CD4-positive, alpha-beta memory T cell (primary cell): Measurements from ENCODE around the gene SSR4. TPM values are rescaled to one million over a fixed set of nuclear protein-coding genes. Genes with fewer than 3 reads are reported as not detected.

Experiments
- CTCF ChIA-PET: fragments of 350-600 bp; sonication (Branson Sonifier 250); formaldehyde crosslinking; loops from one replicate; lab custom pipeline; 2021; ENCODE audit warnings: inconsistent platforms; ENCODE audit not compliant: partially characterized antibody; lab: Charles Lee
- POLR2A ChIA-PET: fragments of 350-600 bp; sonication (Branson Sonifier 250); formaldehyde crosslinking; loops from one replicate; lab custom pipeline; 2021; ENCODE audit not compliant: partially characterized antibody; lab: Charles Lee
- DNase-seq, 5 donors: peaks; one replicate each; pipeline versions ENCODE4 v3.0.0 to v3.0.0-alpha.2; 2020 to 2022; ENCODE audit warnings: mixed read lengths in 1 of 5
- H3K27ac ChIP-seq: one replicate; pipeline ENCODE4 v1.7.0; 2013; ENCODE audit warnings: low read depth, low read length
- H3K27me3 ChIP-seq: 2 replicates; pipeline ENCODE4 v1.7.0; 2013; ENCODE audit warnings: mild to moderate bottlenecking, low read length, moderate library complexity; ENCODE audit not compliant: insufficient read depth
- H3K36me3 ChIP-seq: 2 replicates; pipeline ENCODE4 v1.7.0; 2013; ENCODE audit warnings: mild to moderate bottlenecking, low read length, moderate library complexity; ENCODE audit not compliant: insufficient read depth
- H3K4me1 ChIP-seq: 2 replicates; pipeline ENCODE4 v1.7.0; 2013; ENCODE audit warnings: mild to moderate bottlenecking, low read length, moderate library complexity; ENCODE audit not compliant: insufficient read depth
- H3K4me3 ChIP-seq, 2 donors: one replicate each; pipeline ENCODE4 v1.7.0; 2013; ENCODE audit warnings: low read length in 2 of 2, mild to moderate bottlenecking in 1 of 2
- H3K9me3 ChIP-seq, 2 donors: one replicate each; pipeline ENCODE4 v1.7.0; 2013; ENCODE audit warnings: low read length in 2 of 2, control low read depth in 1 of 2; ENCODE audit not compliant: control insufficient read depth in 1 of 2
- H3K27ac Mint-ChIP-seq, 7 donors: one replicate each; pipeline ENCODE4 v1.8.0; 2020 to 2021; ENCODE audit warnings: mixed read lengths in 7 of 7, mild to moderate bottlenecking in 6 of 7, inconsistent platforms in 3 of 7, moderate library complexity in 3 of 7
- H3K27me3 Mint-ChIP-seq, 2 donors: one replicate each; pipeline ENCODE4 v1.8.0; 2020 to 2021; ENCODE audit warnings: mixed read lengths in 2 of 2
- H3K36me3 Mint-ChIP-seq, 2 donors: one replicate each; pipeline ENCODE4 v1.8.0; 2020 to 2021; ENCODE audit warnings: mixed read lengths in 2 of 2, inconsistent platforms in 1 of 2, mild to moderate bottlenecking in 1 of 2
- H3K4me1 Mint-ChIP-seq, 4 donors: one replicate each; pipeline ENCODE4 v1.8.0; 2020 to 2021; ENCODE audit warnings: mixed read lengths in 4 of 4, mild to moderate bottlenecking in 1 of 4
- H3K4me3 Mint-ChIP-seq, 8 donors: one replicate each; pipeline ENCODE4 v1.8.0; 2020 to 2021; ENCODE audit warnings: mixed read lengths in 8 of 8, mild to moderate bottlenecking in 7 of 8, moderate library complexity in 6 of 8, inconsistent platforms in 3 of 8
- H3K9me3 Mint-ChIP-seq, 8 donors: one replicate each; pipeline ENCODE4 v1.8.0; 2020 to 2021; ENCODE audit warnings: mixed read lengths in 8 of 8, mild to moderate bottlenecking in 5 of 8, inconsistent platforms in 3 of 8, moderate library complexity in 1 of 8
- intact Hi-C: fragments of 100-400 bp; cut with micrococcal nuclease; formaldehyde crosslinking; loops from one replicate; pipeline ENCODE4 v1.15.1; 2023
- polyA plus RNA-seq, 2 donors: library from polyadenylated mRNA; unstranded; fragments of 300-500 nt; fragmentation: Illumina TruSeq; gene quantifications; one replicate each; pipeline ENCODE4 v1.2.3, GENCODE V29; 2021
- total RNA-seq, 2 experiments: library from RNA; stranded (reverse); gene quantifications; one replicate each; pipeline ENCODE4 v1.2.3, GENCODE V29; 2021

Gene SSR4
- total and polyA plus RNA-seq, 4 experiments from 2014 or later = 216 to 618 (median 350) TPM

GRCh38 chrX:153766098-153766817 lies 28.2 kb upstream of the SSR4 start:
- Histone ChIP-seq H3K4me1 (no peaks in the 10 kb centered on the region), H3K27ac (no peak overlapping the region), H3K9me3 (no peaks in the 10 kb centered on the region), H3K27me3 (no peaks in the 10 kb centered on the region), H3K4me3 (no peak overlapping the region), H3K36me3 (no peaks in the 10 kb centered on the region)
- Mint-ChIP-seq H3K27ac (no peak overlapping the region), H3K4me3 (peak overlapping the region in 1 of 8 donors; percentile 20), H3K9me3 (no peaks in the 10 kb centered on the region), H3K4me1 (peaks cover 4 to 10% (median 7%) of the 10 kb centered on the region in 4 donors), H3K36me3 (no peaks in the 10 kb centered on the region), H3K27me3 (no peaks in the 10 kb centered on the region)
- ChIA-PET CTCF (no interaction called here), POLR2A (no interaction called here)
- intact Hi-C loops = no loop called here
- no peak for DNase-seq

GRCh38 chrX:153766871-153767673 lies 27.4 kb upstream of the SSR4 start:
- Mint-ChIP-seq H3K27ac (no peak overlapping the region), H3K4me1 (peaks cover 4 to 10% (median 7%) of the 10 kb centered on the region in 4 donors), H3K4me3 (no peak overlapping the region), H3K9me3 (no peaks in the 10 kb centered on the region), H3K36me3 (no peaks in the 10 kb centered on the region), H3K27me3 (no peaks in the 10 kb centered on the region)
- POLR2A ChIA-PET = no interaction called here
- Histone ChIP-seq H3K4me3 (no peak overlapping the region), H3K27me3 (no peaks in the 10 kb centered on the region), H3K27ac (no peak overlapping the region), H3K4me1 (no peaks in the 10 kb centered on the region), H3K9me3 (no peaks in the 10 kb centered on the region), H3K36me3 (no peaks in the 10 kb centered on the region)
- intact Hi-C loops = no loop called here
- DNase-seq = no peak
- CTCF ChIA-PET = interaction anchor here (1.0 kb wide), 1 partner anchor 185 kb away, joined by 3 read pairs; no protein-coding TSS in a partner anchor

GRCh38 chrX:153767674-153768055 lies 26.8 kb upstream of the SSR4 start:
- H3K4me1 Mint-ChIP-seq = peaks cover 4 to 10% (median 7%) of the 10 kb centered on the region in 4 donors
- no peaks in the 10 kb centered on the region for H3K9me3 Mint-ChIP-seq
- POLR2A ChIA-PET = no interaction called here
- CTCF ChIA-PET = interaction anchor here (1.0 kb wide), 1 partner anchor 185 kb away, joined by 3 read pairs; no protein-coding TSS in a partner anchor
- DNase-seq = no peak
- Histone ChIP-seq H3K9me3 (no peaks in the 10 kb centered on the region), H3K4me1 (no peaks in the 10 kb centered on the region), H3K27ac (no peak overlapping the region), H3K4me3 (no peak overlapping the region), H3K36me3 (no peaks in the 10 kb centered on the region), H3K27me3 (no peaks in the 10 kb centered on the region)
- H3K36me3 Mint-ChIP-seq = no peaks in the 10 kb centered on the region
- intact Hi-C loops = no loop called here
- H3K27ac Mint-ChIP-seq = no peak overlapping the region
- no peak overlapping the region for H3K4me3 Mint-ChIP-seq
- H3K27me3 Mint-ChIP-seq = no peaks in the 10 kb centered on the region

- POLR2A ChIA-PET = no interaction called here
- CTCF ChIA-PET = no interaction called here
- H3K4me1 Mint-ChIP-seq = peaks cover 4 to 10% (median 7%) of the 10 kb centered on the region in 4 donors
- H3K36me3 Mint-ChIP-seq = no peaks in the 10 kb centered on the region
- DNase-seq = no peak
- H3K27me3 Mint-ChIP-seq = no peaks in the 10 kb centered on the region
- H3K27ac Mint-ChIP-seq = no peak overlapping the region
- H3K9me3 Mint-ChIP-seq = no peaks in the 10 kb centered on the region
- H3K4me3 ChIP-seq = no peak overlapping the region
- H3K27me3 ChIP-seq = no peaks in the 10 kb centered on the region
- no peaks in the 10 kb centered on the region for H3K4me1 ChIP-seq
- H3K36me3 ChIP-seq = no peaks in the 10 kb centered on the region
- H3K9me3 ChIP-seq = no peaks in the 10 kb centered on the region
- no peak overlapping the region for H3K27ac ChIP-seq
- intact Hi-C loops = no loop called here
- H3K4me3 Mint-ChIP-seq = no peak overlapping the region
Measured at GRCh38 chrX:153768311-153769157, 25.9 kb upstream of the SSR4 start.

- H3K9me3 Mint-ChIP-seq = no peaks in the 10 kb centered on the region
- no peaks in the 10 kb centered on the region for H3K4me1 ChIP-seq
- no peaks in the 10 kb centered on the region for H3K27me3 Mint-ChIP-seq
- no peak overlapping the region for H3K27ac ChIP-seq
- ChIA-PET CTCF (no interaction called here), POLR2A (no interaction called here)
- intact Hi-C loops = no loop called here
- H3K27me3 ChIP-seq = no peaks in the 10 kb centered on the region
- no peaks in the 10 kb centered on the region for H3K9me3 ChIP-seq
- H3K36me3 ChIP-seq = no peaks in the 10 kb centered on the region
- DNase-seq = no peak
- H3K36me3 Mint-ChIP-seq = no peaks in the 10 kb centered on the region
- H3K27ac Mint-ChIP-seq = no peak overlapping the region
- H3K4me1 Mint-ChIP-seq = peaks cover 0 to 4% (median 3%) of the 10 kb centered on the region in 4 donors
- no peak overlapping the region for H3K4me3 ChIP-seq
- H3K4me3 Mint-ChIP-seq = no peak overlapping the region
Measured at GRCh38 chrX:153769158-153769864, 25.2 kb upstream of the SSR4 start.

GRCh38 chrX:153769865-153770600 lies 24.4 kb upstream of the SSR4 start:
- no peak overlapping the region for H3K27ac ChIP-seq
- no peak for DNase-seq
- no peaks in the 10 kb centered on the region for H3K9me3 ChIP-seq
- Mint-ChIP-seq H3K27ac (no peak overlapping the region), H3K4me3 (no peak overlapping the region), H3K9me3 (no peaks in the 10 kb centered on the region), H3K4me1 (peaks cover 0 to 4% (median 3%) of the 10 kb centered on the region in 4 donors), H3K36me3 (no peaks in the 10 kb centered on the region), H3K27me3 (no peaks in the 10 kb centered on the region)
- no peaks in the 10 kb centered on the region for H3K4me1 ChIP-seq
- H3K27me3 ChIP-seq = no peaks in the 10 kb centered on the region
- H3K36me3 ChIP-seq = no peaks in the 10 kb centered on the region
- ChIA-PET POLR2A (no interaction called here), CTCF (no interaction called here)
- intact Hi-C loops = no loop called here
- H3K4me3 ChIP-seq = no peak overlapping the region
